Activated B cell treated with CpG ODN at 0.5 μM for 24 hours (primary cell): ENCODE results near the gene NIPBL. TPM values are rescaled to one million over a fixed set of nuclear protein-coding genes. Genes with fewer than 3 reads are reported as not detected.

Experiments
- ATAC-seq: fragments of 200-7000 bp; cut with Tn5 transposase; one replicate; pipeline ENCODE4 v1.10.0; 2021; ENCODE audit warnings: low read depth, mild to moderate bottlenecking, moderate library complexity
- CTCF ChIA-PET: fragments of 350-600 bp; sonication (Branson Sonifier 250); formaldehyde crosslinking; loops from one replicate; lab custom pipeline; 2021; ENCODE audit warnings: antibody characterized with exemption; lab: Charles Lee
- POLR2A ChIA-PET: fragments of 350-600 bp; sonication (Branson Sonifier 250); formaldehyde crosslinking; loops from one replicate; lab custom pipeline; 2021; ENCODE audit warnings: antibody characterized with exemption; lab: Charles Lee
- DNase-seq: peaks from one replicate; pipeline ENCODE4 v3.0.0; 2022
- H3K27ac Mint-ChIP-seq: one replicate; pipeline ENCODE4 v1.8.0; 2020; ENCODE audit warnings: mixed read lengths
- H3K27me3 Mint-ChIP-seq: one replicate; pipeline ENCODE4 v1.8.0; 2021; ENCODE audit warnings: mixed read lengths
- H3K36me3 Mint-ChIP-seq: one replicate; pipeline ENCODE4 v1.8.0; 2021; ENCODE audit warnings: low read depth, mixed read lengths
- H3K4me1 Mint-ChIP-seq: one replicate; pipeline ENCODE4 v1.8.0; 2021; ENCODE audit warnings: mixed read lengths
- H3K4me3 Mint-ChIP-seq: one replicate; pipeline ENCODE4 v1.8.0; 2020; ENCODE audit warnings: mild to moderate bottlenecking, mixed read lengths
- H3K9me3 Mint-ChIP-seq: one replicate; pipeline ENCODE4 v1.8.0; 2020; ENCODE audit warnings: mixed read lengths
- CTCF ChIP-seq: fragments of 200-600 bp; IDR thresholded peaks from one replicate; pipeline ENCODE4 v1.8.0; 2022; ENCODE audit warnings: antibody characterized with exemption, mild to moderate bottlenecking
- intact Hi-C: fragments of 100-400 bp; cut with micrococcal nuclease; formaldehyde crosslinking; loops from one replicate; pipeline ENCODE4 v1.15.1; 2024
- total RNA-seq: library from RNA; stranded (reverse); gene quantifications from 2 replicates; pipeline ENCODE4 v1.2.3, GENCODE V29; 2022

Gene NIPBL
- total RNA-seq, 1 donor from 2014 or later, result 82.5 TPM

GRCh38 chr5:36919238-36919637 is 42.7 kb downstream of the NIPBL start:
- peaks cover 8% of the 10 kb centered on the region for H3K36me3 Mint-ChIP-seq
- no peaks in the 10 kb centered on the region for H3K27me3 Mint-ChIP-seq
- H3K4me1 Mint-ChIP-seq, result peaks cover 56% of the 10 kb centered on the region
- intact Hi-C loops, result no loop called here
- ATAC-seq (no peak), DNase-seq (no peak)
- H3K9me3 Mint-ChIP-seq, result no peaks in the 10 kb centered on the region
- peak overlapping the region; percentile 16 for H3K4me3 Mint-ChIP-seq
- no peak overlapping the region for H3K27ac Mint-ChIP-seq
- CTCF ChIA-PET, result interaction anchor here (0.5 kb wide), 1 partner anchor 201 kb away, joined by 4 read pairs; no protein-coding TSS in a partner anchor
- no peak for TF ChIP-seq CTCF
- POLR2A ChIA-PET, result no interaction called here

- TF ChIP-seq CTCF, result no peak
- Mint-ChIP-seq H3K36me3 (peaks cover 8% of the 10 kb centered on the region), H3K4me1 (peaks cover 60% of the 10 kb centered on the region), H3K4me3 (no peak overlapping the region), H3K27me3 (no peaks in the 10 kb centered on the region), H3K27ac (no peak overlapping the region), H3K9me3 (no peaks in the 10 kb centered on the region)
- no peak for ATAC-seq
- CTCF ChIA-PET, result interaction anchor here (0.5 kb wide), 1 partner anchor 200 kb away, joined by 4 read pairs; no protein-coding TSS in a partner anchor
- intact Hi-C loops, result loop anchor here (5.0 kb wide), 1 partner anchor 32 kb away; no protein-coding TSS in a partner anchor
- DNase-seq, result no peak
- POLR2A ChIA-PET, result no interaction called here
These were observed 43.1 kb downstream of the NIPBL start for GRCh38 chr5:36919650-36920049.

- ChIA-PET POLR2A (no interaction called here), CTCF (interaction anchor here (1.0 kb wide), 1 partner anchor 17 kb away, joined by 4 read pairs; no protein-coding TSS in a partner anchor)
- Mint-ChIP-seq H3K9me3 (no peaks in the 10 kb centered on the region), H3K27me3 (no peaks in the 10 kb centered on the region), H3K4me1 (peaks cover 64% of the 10 kb centered on the region), H3K27ac (no peak overlapping the region), H3K4me3 (peak overlapping the region; percentile 36), H3K36me3 (peaks cover 5% of the 10 kb centered on the region)
- intact Hi-C loops, result loop anchor here (2.0 kb wide), 1 partner anchor 14 kb away; no protein-coding TSS in a partner anchor
- TF ChIP-seq CTCF, result no peak
- ATAC-seq, result no peak
- no peak for DNase-seq
These were observed 52.4 kb downstream of the NIPBL start for GRCh38 chr5:36928947-36929346.

GRCh38 chr5:36929438-36929837 is 52.9 kb downstream of the NIPBL start:
- intact Hi-C loops, result loop anchor here (2.0 kb wide), 1 partner anchor 15 kb away; no protein-coding TSS in a partner anchor
- Mint-ChIP-seq H3K4me3 (no peak overlapping the region), H3K9me3 (no peaks in the 10 kb centered on the region), H3K27me3 (no peaks in the 10 kb centered on the region), H3K4me1 (peaks cover 64% of the 10 kb centered on the region), H3K36me3 (peaks cover 5% of the 10 kb centered on the region), H3K27ac (no peak overlapping the region)
- ATAC-seq, result no peak
- ChIA-PET POLR2A (no interaction called here), CTCF (interaction anchor here (1.0 kb wide), 1 partner anchor 16 kb away, joined by 4 read pairs; no protein-coding TSS in a partner anchor)
- no peak for TF ChIP-seq CTCF
- DNase-seq, result no peak

- no peak for ATAC-seq
- no peak overlapping the region for H3K27ac Mint-ChIP-seq
- no peaks in the 10 kb centered on the region for H3K9me3 Mint-ChIP-seq
- H3K27me3 Mint-ChIP-seq, result no peaks in the 10 kb centered on the region
- no peak overlapping the region for H3K4me3 Mint-ChIP-seq
- CTCF ChIA-PET, result no interaction called here
- intact Hi-C loops, result no loop called here
- H3K36me3 Mint-ChIP-seq, result peaks cover 3% of the 10 kb centered on the region
- H3K4me1 Mint-ChIP-seq, result peaks cover 75% of the 10 kb centered on the region
- POLR2A ChIA-PET, result no interaction called here
- TF ChIP-seq CTCF, result no peak
- no peak for DNase-seq
These were observed 55.5 kb downstream of the NIPBL start for GRCh38 chr5:36932056-36932455.
